ENCODE measurements around the gene DTNBP1. TPM values are rescaled to one million over a fixed set of nuclear protein-coding genes. Genes with fewer than 3 reads are reported as not detected.
"Not testable (repeated sequence)": the region's sequence is repeated elsewhere in the genome, so short reads cannot be mapped to it uniquely, and the experiment has no call there.

DTNBP1 gene
- total RNA-seq, 1 donor from 2014 or later = 20.1 TPM

DNA sequence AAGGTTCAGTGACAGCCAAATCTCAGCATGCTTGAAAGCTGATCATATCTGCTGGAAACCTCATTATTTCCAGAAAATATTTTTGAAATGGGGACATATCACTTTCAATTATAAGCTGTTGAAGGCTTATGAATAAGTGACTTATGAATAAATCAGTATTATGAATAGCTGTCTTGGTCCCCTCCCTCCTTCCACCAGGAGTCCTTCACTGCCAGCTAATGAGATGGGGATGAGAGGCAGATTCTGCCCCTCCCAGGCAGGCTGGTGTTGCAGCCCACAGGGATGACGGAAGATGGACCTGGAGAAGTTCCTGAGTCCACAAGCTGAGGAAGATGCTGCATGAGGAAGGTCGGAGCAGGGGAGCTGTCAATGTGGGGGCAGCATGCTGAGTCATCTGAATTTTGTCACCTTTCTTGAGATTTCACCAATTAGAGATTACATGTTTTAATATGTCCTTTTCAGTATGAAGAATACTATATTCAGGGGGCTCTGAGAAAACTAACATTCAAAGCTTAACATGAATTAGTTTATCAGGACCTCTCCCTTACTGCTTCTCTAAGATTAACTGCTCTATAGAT is 112.2 kb downstream of the DTNBP1 start:
- Mint-ChIP-seq H3K27me3 (ENCODE audit: unreplicated experiment) (no peaks in the 10 kb centered on the region), H3K4me3 (ENCODE audit: unreplicated experiment) (no peak overlapping the region), H3K27ac (ENCODE audit: unreplicated experiment) (peak overlapping the region; percentile 42), H3K9me3 (ENCODE audit: unreplicated experiment) (no peaks in the 10 kb centered on the region), H3K4me1 (ENCODE audit: unreplicated experiment) (peaks cover 53% of the 10 kb centered on the region), H3K36me3 (ENCODE audit: unreplicated experiment) (no peaks in the 10 kb centered on the region)
- peak; percentile 32 for DNase-seq (ENCODE audit: extremely low spot score, unreplicated experiment)
- TF ChIP-seq, protein P1, sequence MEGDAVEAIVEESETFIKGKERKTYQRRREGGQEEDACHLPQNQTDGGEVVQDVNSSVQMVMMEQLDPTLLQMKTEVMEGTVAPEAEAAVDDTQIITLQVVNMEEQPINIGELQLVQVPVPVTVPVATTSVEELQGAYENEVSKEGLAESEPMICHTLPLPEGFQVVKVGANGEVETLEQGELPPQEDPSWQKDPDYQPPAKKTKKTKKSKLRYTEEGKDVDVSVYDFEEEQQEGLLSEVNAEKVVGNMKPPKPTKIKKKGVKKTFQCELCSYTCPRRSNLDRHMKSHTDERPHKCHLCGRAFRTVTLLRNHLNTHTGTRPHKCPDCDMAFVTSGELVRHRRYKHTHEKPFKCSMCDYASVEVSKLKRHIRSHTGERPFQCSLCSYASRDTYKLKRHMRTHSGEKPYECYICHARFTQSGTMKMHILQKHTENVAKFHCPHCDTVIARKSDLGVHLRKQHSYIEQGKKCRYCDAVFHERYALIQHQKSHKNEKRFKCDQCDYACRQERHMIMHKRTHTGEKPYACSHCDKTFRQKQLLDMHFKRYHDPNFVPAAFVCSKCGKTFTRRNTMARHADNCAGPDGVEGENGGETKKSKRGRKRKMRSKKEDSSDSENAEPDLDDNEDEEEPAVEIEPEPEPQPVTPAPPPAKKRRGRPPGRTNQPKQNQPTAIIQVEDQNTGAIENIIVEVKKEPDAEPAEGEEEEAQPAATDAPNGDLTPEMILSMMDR (IDR thresholded peaks at IDR 0.05) = no peak

DNA sequence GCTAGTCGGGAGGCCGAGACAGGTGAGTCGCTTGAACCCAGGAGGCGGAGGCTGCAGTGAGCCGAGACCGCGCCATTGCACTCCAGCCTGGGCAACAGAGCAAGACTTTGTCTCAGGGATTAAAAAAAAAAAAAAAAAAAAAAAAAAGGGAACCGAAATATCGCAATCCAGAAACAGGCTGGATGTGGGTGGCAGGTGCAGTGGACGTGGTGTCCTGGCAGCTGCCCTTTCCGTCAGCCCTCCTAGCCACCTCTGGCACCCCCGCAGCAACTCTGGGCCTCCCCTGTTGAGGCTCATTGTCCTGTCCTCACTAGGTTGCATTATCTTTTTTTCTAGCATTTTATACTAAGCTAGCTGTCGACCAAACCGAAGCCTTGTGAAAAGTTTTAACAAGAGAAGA is 113.5 kb downstream of the DTNBP1 start:
- Mint-ChIP-seq H3K27me3 (ENCODE audit: unreplicated experiment) (no peaks in the 10 kb centered on the region), H3K36me3 (ENCODE audit: unreplicated experiment) (no peaks in the 10 kb centered on the region), H3K27ac (ENCODE audit: unreplicated experiment) (no peak overlapping the region), H3K9me3 (ENCODE audit: unreplicated experiment) (no peaks in the 10 kb centered on the region), H3K4me3 (ENCODE audit: unreplicated experiment) (no peak overlapping the region), H3K4me1 (ENCODE audit: unreplicated experiment) (peaks cover 51% of the 10 kb centered on the region)
- TF ChIP-seq, protein P1 (IDR thresholded peaks at IDR 0.05) = no peak
- DNase-seq (ENCODE audit: extremely low spot score, unreplicated experiment) = peak; percentile 25

DNA sequence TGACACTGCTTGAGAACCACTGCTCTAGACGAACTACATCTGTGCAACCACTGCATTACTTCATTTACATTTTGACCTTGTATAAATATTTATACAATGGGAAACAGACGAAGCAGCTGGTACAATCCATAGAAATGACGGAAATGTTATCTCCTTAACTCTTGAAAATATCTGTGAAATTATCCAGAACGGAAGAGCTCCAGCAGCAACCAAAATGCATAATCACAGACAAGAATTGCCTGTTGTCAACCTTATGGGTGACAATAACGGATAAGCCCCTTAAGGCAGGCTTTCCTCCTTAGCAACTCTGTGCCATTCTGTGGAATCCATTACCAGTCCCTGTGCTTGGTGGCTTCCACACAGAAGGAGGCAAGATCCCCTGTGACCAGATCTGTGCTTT is 115.4 kb downstream of the DTNBP1 start:
- no peaks in the 10 kb centered on the region for H3K27me3 Mint-ChIP-seq (ENCODE audit: unreplicated experiment)
- DNase-seq (ENCODE audit: extremely low spot score, unreplicated experiment) = peak; percentile 4
- no peak overlapping the region for H3K4me3 Mint-ChIP-seq (ENCODE audit: unreplicated experiment)
- H3K27ac Mint-ChIP-seq (ENCODE audit: unreplicated experiment) = peak overlapping the region; percentile 38
- TF ChIP-seq, protein P1 (IDR thresholded peaks at IDR 0.05) = no peak
- H3K9me3 Mint-ChIP-seq (ENCODE audit: unreplicated experiment) = no peaks in the 10 kb centered on the region
- H3K36me3 Mint-ChIP-seq (ENCODE audit: unreplicated experiment) = no peaks in the 10 kb centered on the region
- peaks cover 38% of the 10 kb centered on the region for H3K4me1 Mint-ChIP-seq (ENCODE audit: unreplicated experiment)

DNA sequence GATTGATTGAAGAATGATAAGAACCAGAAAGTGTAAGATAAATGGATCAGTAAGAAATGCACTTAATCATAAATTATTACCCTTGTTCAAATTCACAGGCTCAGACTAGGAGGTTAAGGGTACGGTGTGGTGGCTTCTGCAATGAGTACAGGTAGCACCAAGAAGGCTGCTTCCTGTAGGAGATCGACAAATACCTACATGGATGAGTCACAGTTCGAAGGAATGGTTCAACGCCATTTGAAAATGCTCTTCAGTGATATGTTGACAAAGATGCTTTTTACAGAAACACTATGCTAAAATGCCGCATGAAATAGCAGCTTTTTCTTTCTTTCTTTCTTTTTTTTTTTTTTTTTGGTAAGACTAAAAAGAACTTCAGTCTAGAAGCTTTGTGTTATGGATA is 116.2 kb downstream of the DTNBP1 start:
- Mint-ChIP-seq H3K27ac (ENCODE audit: unreplicated experiment) (no peak overlapping the region), H3K4me1 (ENCODE audit: unreplicated experiment) (peaks cover 33% of the 10 kb centered on the region), H3K27me3 (ENCODE audit: unreplicated experiment) (no peaks in the 10 kb centered on the region)

DNA sequence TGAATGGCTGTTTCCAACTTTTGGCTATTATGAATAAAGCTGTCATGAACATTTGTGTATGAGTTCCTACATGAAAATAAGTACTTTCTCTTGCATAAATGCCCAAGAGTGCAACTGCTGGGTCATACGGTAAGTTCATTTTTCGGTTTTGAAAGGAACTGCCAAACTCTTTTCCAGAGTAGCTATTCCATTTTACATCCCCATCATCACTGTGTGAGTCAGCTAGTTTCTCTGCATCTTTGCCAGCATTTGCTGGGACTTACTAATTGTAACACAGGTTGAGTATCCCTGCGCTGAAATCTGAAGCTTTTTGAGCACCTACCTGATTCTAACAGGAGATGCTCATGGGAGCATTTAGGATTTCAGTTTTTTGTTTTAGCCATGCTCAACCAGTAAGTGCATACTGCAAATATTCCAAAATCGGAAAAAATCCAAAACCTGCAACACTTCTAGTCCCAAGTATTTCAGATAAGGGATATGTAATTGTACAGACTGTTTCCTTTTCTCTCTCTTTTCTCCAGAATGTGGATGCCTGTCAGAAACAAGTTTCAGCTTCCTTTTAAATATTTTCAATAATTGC is 118.4 kb downstream of the DTNBP1 start:
- H3K4me3 Mint-ChIP-seq (ENCODE audit: unreplicated experiment) = no peak overlapping the region
- H3K36me3 Mint-ChIP-seq (ENCODE audit: unreplicated experiment) = no peaks in the 10 kb centered on the region
- H3K4me1 Mint-ChIP-seq (ENCODE audit: unreplicated experiment) = peaks cover 14% of the 10 kb centered on the region
- H3K27ac Mint-ChIP-seq (ENCODE audit: unreplicated experiment) = no peak overlapping the region
- TF ChIP-seq, protein P1 (IDR thresholded peaks at IDR 0.05) = no peak
- H3K27me3 Mint-ChIP-seq (ENCODE audit: unreplicated experiment) = no peaks in the 10 kb centered on the region
- DNase-seq (ENCODE audit: extremely low spot score, unreplicated experiment) = peak; percentile 11
- no peaks in the 10 kb centered on the region for H3K9me3 Mint-ChIP-seq (ENCODE audit: unreplicated experiment)

More for the DNA sequence above, 116.2 kb downstream of the DTNBP1 start:
- no peaks in the 10 kb centered on the region for H3K9me3 Mint-ChIP-seq (ENCODE audit: unreplicated experiment)
- DNase-seq (ENCODE audit: extremely low spot score, unreplicated experiment) = no peak
- TF ChIP-seq, protein P1 (IDR thresholded peaks at IDR 0.05) = no peak
- no peaks in the 10 kb centered on the region for H3K36me3 Mint-ChIP-seq (ENCODE audit: unreplicated experiment)
- H3K4me3 Mint-ChIP-seq (ENCODE audit: unreplicated experiment) = no peak overlapping the region

DNA sequence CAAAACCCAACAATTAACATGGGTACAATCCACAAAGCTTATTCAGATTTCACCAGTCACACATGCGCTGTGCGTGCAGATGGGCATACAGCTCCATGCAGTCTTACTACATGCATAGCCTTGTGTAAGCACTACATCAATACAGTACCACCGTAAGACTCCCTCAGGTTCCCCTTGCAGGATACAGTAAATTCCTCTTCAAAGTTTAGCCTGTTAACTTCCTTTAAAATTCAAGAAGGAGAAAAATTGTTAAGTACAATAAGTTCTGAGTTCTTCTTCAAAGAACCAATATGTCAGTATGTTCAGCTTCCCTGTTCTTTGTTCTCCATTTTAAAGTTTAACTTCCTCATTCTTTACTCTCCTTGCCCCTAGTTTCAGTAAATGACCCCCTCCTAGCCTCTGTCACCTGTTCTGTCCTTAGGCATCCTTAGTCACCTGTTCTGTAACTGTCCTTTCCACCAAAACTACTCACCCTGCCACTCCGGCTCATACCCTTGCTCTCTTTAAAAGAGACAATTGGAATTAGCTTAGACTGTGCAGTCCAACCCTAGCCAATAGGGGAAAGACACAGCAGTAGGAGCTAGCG is 119.4 kb downstream of the DTNBP1 start:
- not testable (repeated sequence) for H3K4me3 Mint-ChIP-seq (ENCODE audit: unreplicated experiment); H3K9me3 Mint-ChIP-seq (ENCODE audit: unreplicated experiment); H3K36me3 Mint-ChIP-seq (ENCODE audit: unreplicated experiment); H3K27me3 Mint-ChIP-seq (ENCODE audit: unreplicated experiment); H3K27ac Mint-ChIP-seq (ENCODE audit: unreplicated experiment)
- DNase-seq (ENCODE audit: extremely low spot score, unreplicated experiment) = peak; percentile 13
- H3K4me1 Mint-ChIP-seq (ENCODE audit: unreplicated experiment) = peaks cover 14% of the 10 kb centered on the region
